GM18870 (cell line): Measurements from ENCODE around the gene TRPM1.
"Not testable (repeated sequence)": the region's sequence is repeated elsewhere in the genome, so short reads cannot be mapped to it uniquely, and the experiment has no call there.

Experiments
- ATAC-seq: cut with Tn5 transposase; IDR thresholded peaks from one replicate; pipeline ENCODE4 v1.9.1; 2021; ENCODE audit warnings: moderate library complexity; ENCODE audit not compliant: unreplicated experiment

TRPM1 gene

GRCh38 chr15:31125061-31125460, 23.5 kb upstream of the TRPM1 start:
- no peak for ATAC-seq

GRCh38 chr15:31116423-31117030, 15.0 kb upstream of the TRPM1 start:
- no peak for ATAC-seq

GRCh38 chr15:31111091-31111647, 9.6 kb upstream of the TRPM1 start:
- ATAC-seq: no peak

GRCh38 chr15:31108836-31109235, 7.3 kb upstream of the TRPM1 start:
- ATAC-seq: no peak

GRCh38 chr15:31106495-31107300, 5.2 kb upstream of the TRPM1 start:
- no peak for ATAC-seq

GRCh38 chr15:31104003-31104402, 2.5 kb upstream of the TRPM1 start:
- ATAC-seq: no peak

- ATAC-seq: no peak
Observed at GRCh38 chr15:31102374-31103342, 1.1 kb upstream of the TRPM1 start.

- ATAC-seq: no peak
Observed at GRCh38 chr15:31102039-31102321, 455 bp upstream of the TRPM1 start.

GRCh38 chr15:31100738-31101137, 787 bp downstream of the TRPM1 start:
- ATAC-seq: no peak

GRCh38 chr15:31098953-31099740, 2.4 kb downstream of the TRPM1 start:
- no peak for ATAC-seq

GRCh38 chr15:31098491-31098917, 3.0 kb downstream of the TRPM1 start:
- ATAC-seq: no peak

- no peak for ATAC-seq
Observed at GRCh38 chr15:31096563-31096962, 5.0 kb downstream of the TRPM1 start.

- ATAC-seq: no peak
Observed at GRCh38 chr15:31091481-31091880, 10.0 kb downstream of the TRPM1 start.

- ATAC-seq: no peak
Observed at GRCh38 chr15:31090766-31091165, 10.8 kb downstream of the TRPM1 start.

GRCh38 chr15:31089368-31090047, 12.0 kb downstream of the TRPM1 start:
- no peak for ATAC-seq

GRCh38 chr15:31088672-31089367, 12.7 kb downstream of the TRPM1 start:
- no peak for ATAC-seq

- ATAC-seq: not testable (repeated sequence)
Observed at GRCh38 chr15:31088041-31088440, 13.5 kb downstream of the TRPM1 start.

- ATAC-seq: no peak
Observed at GRCh38 chr15:31086344-31086743, 15.2 kb downstream of the TRPM1 start.

- no peak for ATAC-seq
Observed at GRCh38 chr15:31085359-31085758, 16.2 kb downstream of the TRPM1 start.
